Hepatocyte (in vitro differentiated cells): ENCODE data around the gene IRX4.

Experiments used
- CTCF ChIP-seq: fragments of 200-600 bp; sonication (generic); IDR thresholded peaks from 2 replicates; pipeline ENCODE4 v1.5.1; 2016; ENCODE audit warnings: antibody characterized with exemption, mild to moderate bottlenecking; ENCODE audit not compliant: poor library complexity
- EZH2 ChIP-seq: fragments of 200-600 bp; sonication (generic); IDR thresholded peaks from 2 replicates; pipeline ENCODE4 v1.6.1; 2016; ENCODE audit warnings: antibody characterized with exemption, mild to moderate bottlenecking, borderline replicate concordance
- EZH2phosphoT487 ChIP-seq: fragments of 200-600 bp; sonication (generic); IDR thresholded peaks from one replicate; pipeline ENCODE4 v1.6.1; 2018; ENCODE audit warnings: antibody characterized with exemption, mild to moderate bottlenecking, low read depth, moderate library complexity; ENCODE audit not compliant: unreplicated experiment, severe bottlenecking

DNA sequence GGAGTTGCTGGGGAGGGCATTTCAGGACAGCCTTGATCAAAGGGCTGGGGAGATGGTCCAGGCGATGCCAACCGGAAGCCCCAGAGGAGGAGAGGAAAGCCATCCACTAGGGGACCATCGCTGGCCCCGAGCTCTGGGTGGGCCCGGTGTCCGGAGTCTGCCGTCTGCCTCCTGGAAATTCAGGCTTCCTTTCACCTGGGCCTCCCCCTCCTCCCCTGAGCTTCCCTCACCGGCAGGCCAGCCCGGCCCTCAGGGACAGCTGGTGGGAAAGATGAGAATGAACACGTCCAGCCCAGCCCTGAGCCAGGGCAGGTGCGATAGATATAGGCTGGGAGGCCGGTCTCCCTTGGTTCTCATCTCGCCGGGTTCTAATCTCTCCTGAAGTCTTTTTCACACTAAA lies 17.2 kb downstream of the IRX4 start:
- no peak for TF ChIP-seq CTCF
- TF ChIP-seq EZH2: no peak
- TF ChIP-seq EZH2phosphoT487: no peak
